ENCODE results near the gene LIPE. TPM values are rescaled to one million over a fixed set of nuclear protein-coding genes. Genes with fewer than 3 reads are reported as not detected.

The LIPE gene
- total RNA-seq, 1 donor from 2014 or later: 10.8 TPM

- H3K4me3 Mint-ChIP-seq: no peak overlapping the region
- no peak for DNase-seq (ENCODE audit: low spot score in 2 of 2, unreplicated experiment in 2 of 2)
- no peak for TF ChIP-seq CTCF (IDR thresholded peaks at IDR 0.05; ENCODE audit: unreplicated experiment)
- H3K27me3 Mint-ChIP-seq (ENCODE audit: low read depth): no peaks in the 10 kb centered on the region
- no peak overlapping the region for H3K27ac Mint-ChIP-seq
- peaks cover 21% of the 10 kb centered on the region for H3K36me3 Mint-ChIP-seq
- no peaks in the 10 kb centered on the region for H3K9me3 Mint-ChIP-seq
- peaks cover 2% of the 10 kb centered on the region for H3K4me1 Mint-ChIP-seq
Observed at GRCh38 chr19:42355896-42356295, 71.3 kb downstream of the LIPE start.

- no peak for TF ChIP-seq CTCF (IDR thresholded peaks at IDR 0.05; ENCODE audit: unreplicated experiment)
- H3K27ac Mint-ChIP-seq: no peak overlapping the region
Observed at GRCh38 chr19:42353341-42354015, 73.7 kb downstream of the LIPE start.

GRCh38 chr19:42352301-42353259, 74.6 kb downstream of the LIPE start:
- Mint-ChIP-seq H3K36me3 (peaks cover 14% of the 10 kb centered on the region), H3K9me3 (no peaks in the 10 kb centered on the region), H3K27me3 (ENCODE audit: low read depth) (no peaks in the 10 kb centered on the region), H3K4me1 (no peaks in the 10 kb centered on the region), H3K4me3 (no peak overlapping the region), H3K27ac (no peak overlapping the region)
- TF ChIP-seq CTCF (IDR thresholded peaks at IDR 0.05; ENCODE audit: unreplicated experiment): no peak
- no peak for DNase-seq (ENCODE audit: low spot score in 2 of 2, unreplicated experiment in 2 of 2)

More at GRCh38 chr19:42353341-42354015, 73.7 kb downstream of the LIPE start:
- Mint-ChIP-seq H3K27me3 (ENCODE audit: low read depth) (no peaks in the 10 kb centered on the region), H3K4me3 (no peak overlapping the region), H3K36me3 (peaks cover 19% of the 10 kb centered on the region), H3K4me1 (peaks cover under 1% of the 10 kb centered on the region), H3K9me3 (no peaks in the 10 kb centered on the region)
- no peak for DNase-seq (ENCODE audit: low spot score in 2 of 2, unreplicated experiment in 2 of 2)

Other genes with a start within 250 kb of the LIPE start
- 21.3 to 24.0 TPM (median 23.7 TPM) in 3 replicates for gene DEDD2, start 209.7 kb downstream of the LIPE start, total RNA-seq
- 12.3 to 13.4 TPM (median 13.3 TPM) in 3 replicates for gene ZNF526, start 207.1 kb downstream of the LIPE start, total RNA-seq
- gene GSK3A, start 184.8 kb downstream of the LIPE start, total RNA-seq: 42.9 to 45.5 TPM (median 44.6 TPM) in 3 replicates
- gene ERF, start 172.3 kb downstream of the LIPE start, total RNA-seq: 90.4 to 106 TPM (median 92.1 TPM) in 3 replicates
- gene CIC, start 158.1 kb downstream of the LIPE start, total RNA-seq: 84.0 to 90.9 TPM (median 90.8 TPM) in 3 replicates
- 1.3 to 2.0 TPM (median 1.7 TPM) in 3 replicates for gene PRR19, start 125.3 kb downstream of the LIPE start, total RNA-seq
- 81.2 to 91.0 TPM (median 88.5 TPM) in 3 replicates for gene PAFAH1B3, start 124.8 kb downstream of the LIPE start, total RNA-seq
- gene TMEM145, start 114.1 kb downstream of the LIPE start, total RNA-seq: 0.25 to 0.92 TPM (median 0.42 TPM) in 3 replicates
- gene MEGF8, start 101.8 kb downstream of the LIPE start, total RNA-seq: 54.7 to 58.9 TPM (median 57.1 TPM) in 3 replicates
- 1.5 to 2.1 TPM (median 1.9 TPM) in 3 replicates for gene CNFN, start 37.1 kb downstream of the LIPE start, total RNA-seq
- not detected in 3 replicates for gene CXCL17, start 15.6 kb upstream of the LIPE start, total RNA-seq
- 0.66 to 1.4 TPM (median 1.3 TPM) in 3 replicates for gene CEACAM1, start 101.1 kb upstream of the LIPE start, total RNA-seq
- gene CEACAM8, start 167.5 kb upstream of the LIPE start, total RNA-seq: not detected in 3 replicates